ENCODE results near the gene UGT1A8.
"Not testable (repeated sequence)": the region's sequence is repeated elsewhere in the genome, so short reads cannot be mapped to it uniquely, and the experiment has no call there.

UGT1A8 gene

GRCh38 chr2:233689031-233689430, 71.6 kb downstream of the UGT1A8 start:
- DNase-seq = no peak

GRCh38 chr2:233689501-233689900, 72.1 kb downstream of the UGT1A8 start:
- no peak for DNase-seq

GRCh38 chr2:233690444-233690843, 73.0 kb downstream of the UGT1A8 start:
- no peak for DNase-seq

GRCh38 chr2:233691443-233692433, 74.3 kb downstream of the UGT1A8 start:
- no peak for DNase-seq

- no peak for DNase-seq
Observed at GRCh38 chr2:233692648-233693047, 75.2 kb downstream of the UGT1A8 start, which contains the start of gene UGT1A6. Gene UGT1A6, plus strand, starts transcription at chr2:233692890. Its CDS starts 115 bp downstream, at chr2:233693005.

- no peak for DNase-seq
Observed at GRCh38 chr2:233693963-233694362, 76.5 kb downstream of the UGT1A8 start.

GRCh38 chr2:233698740-233699139, 81.3 kb downstream of the UGT1A8 start:
- DNase-seq = no peak

- no peak for DNase-seq
Observed at GRCh38 chr2:233699424-233700027, 82.1 kb downstream of the UGT1A8 start.

GRCh38 chr2:233700028-233700635, 82.7 kb downstream of the UGT1A8 start:
- DNase-seq = no peak

GRCh38 chr2:233700842-233701241, 83.4 kb downstream of the UGT1A8 start:
- not testable (repeated sequence) for DNase-seq

- no peak for DNase-seq
Observed at GRCh38 chr2:233702238-233702637, 84.8 kb downstream of the UGT1A8 start.

GRCh38 chr2:233705911-233706506, 88.6 kb downstream of the UGT1A8 start:
- DNase-seq = no peak

GRCh38 chr2:233706720-233707119, 89.3 kb downstream of the UGT1A8 start:
- no peak for DNase-seq

GRCh38 chr2:233707940-233708644, 90.7 kb downstream of the UGT1A8 start:
- no peak for DNase-seq

- no peak for DNase-seq
Observed at GRCh38 chr2:233708942-233709341, 91.5 kb downstream of the UGT1A8 start.

GRCh38 chr2:233711312-233712008, 94.0 kb downstream of the UGT1A8 start:
- peak; percentile 64 for DNase-seq

GRCh38 chr2:233712611-233713261, 95.3 kb downstream of the UGT1A8 start, which contains the start of gene UGT1A5:
Gene UGT1A5, plus strand, starts transcription at chr2:233712907. Its CDS starts 85 bp downstream, at chr2:233712992.
- DNase-seq = no peak

- DNase-seq = no peak
Observed at GRCh38 chr2:233713262-233713615, 95.8 kb downstream of the UGT1A8 start.

- DNase-seq = no peak
Observed at GRCh38 chr2:233714121-233714520, 96.7 kb downstream of the UGT1A8 start.

- no peak for DNase-seq
Observed at GRCh38 chr2:233718552-233718951, 101.1 kb downstream of the UGT1A8 start, which contains the start of gene UGT1A4. Gene UGT1A4, plus strand, starts transcription at chr2:233718736. Its CDS starts 85 bp downstream, at chr2:233718821.

GRCh38 chr2:233728723-233729301, 111.4 kb downstream of the UGT1A8 start, which contains the start of gene UGT1A3:
Gene UGT1A3, plus strand, starts transcription at chr2:233729042. Its CDS starts 85 bp downstream, at chr2:233729127.
- DNase-seq = no peak

Data from activated naive CD4-positive, alpha-beta T cell treated with anti-CD3 and anti-CD28 coated beads, Interleukin-2, amount 50 U/mL, for 16 hours (primary cell).